D721Med (cell line): ENCODE measurements around the gene MEPCE.

Experiments
- DNase-seq: peaks from one replicate; pipeline ENCODE4 v3.0.0; 2011; ENCODE audit warnings: low spot score; ENCODE audit not compliant: insufficient read length
- FAIRE-seq: peaks from 2 replicates; lab custom pipeline; 2011; peaks lifted over from hg19 to GRCh38; lab: Jason Lieb, UNC
- CTCF ChIP-seq: IDR thresholded peaks from 2 replicates; pipeline ENCODE4 v1.5.1; 2012; ENCODE audit warnings: mild to moderate bottlenecking, control low read depth; ENCODE audit not compliant: insufficient read depth; ENCODE audit errors: missing control alignments

The MEPCE gene

GRCh38 chr7:100457033-100457432 lies 27.4 kb downstream of the MEPCE start:
- no peak for TF ChIP-seq CTCF
- FAIRE-seq = no peak
- no peak for DNase-seq

- no peak for FAIRE-seq
- TF ChIP-seq CTCF = no peak
- no peak for DNase-seq
Observed at GRCh38 chr7:100464210-100464660, 34.6 kb downstream of the MEPCE start, which contains the start of gene SPACDR. Gene SPACDR, minus strand, starts transcription at chr7:100464260. Its CDS starts 235 bp downstream, at chr7:100464025.

GRCh38 chr7:100464791-100465190 lies 35.2 kb downstream of the MEPCE start:
- no peak for TF ChIP-seq CTCF
- no peak for FAIRE-seq
- DNase-seq = no peak

GRCh38 chr7:100465299-100465698 lies 35.7 kb downstream of the MEPCE start:
- FAIRE-seq = no peak
- no peak for DNase-seq
- TF ChIP-seq CTCF = no peak

- FAIRE-seq (no peak), DNase-seq (peak; percentile 82)
- peak; percentile 43 for TF ChIP-seq CTCF
Observed at GRCh38 chr7:100465702-100466311, 36.2 kb downstream of the MEPCE start.

GRCh38 chr7:100466653-100467605 lies 37.3 kb downstream of the MEPCE start:
- FAIRE-seq = no peak
- TF ChIP-seq CTCF = no peak
- DNase-seq = no peak
